ENCODE measurements around the gene ZSCAN20.

ZSCAN20 gene

DNA sequence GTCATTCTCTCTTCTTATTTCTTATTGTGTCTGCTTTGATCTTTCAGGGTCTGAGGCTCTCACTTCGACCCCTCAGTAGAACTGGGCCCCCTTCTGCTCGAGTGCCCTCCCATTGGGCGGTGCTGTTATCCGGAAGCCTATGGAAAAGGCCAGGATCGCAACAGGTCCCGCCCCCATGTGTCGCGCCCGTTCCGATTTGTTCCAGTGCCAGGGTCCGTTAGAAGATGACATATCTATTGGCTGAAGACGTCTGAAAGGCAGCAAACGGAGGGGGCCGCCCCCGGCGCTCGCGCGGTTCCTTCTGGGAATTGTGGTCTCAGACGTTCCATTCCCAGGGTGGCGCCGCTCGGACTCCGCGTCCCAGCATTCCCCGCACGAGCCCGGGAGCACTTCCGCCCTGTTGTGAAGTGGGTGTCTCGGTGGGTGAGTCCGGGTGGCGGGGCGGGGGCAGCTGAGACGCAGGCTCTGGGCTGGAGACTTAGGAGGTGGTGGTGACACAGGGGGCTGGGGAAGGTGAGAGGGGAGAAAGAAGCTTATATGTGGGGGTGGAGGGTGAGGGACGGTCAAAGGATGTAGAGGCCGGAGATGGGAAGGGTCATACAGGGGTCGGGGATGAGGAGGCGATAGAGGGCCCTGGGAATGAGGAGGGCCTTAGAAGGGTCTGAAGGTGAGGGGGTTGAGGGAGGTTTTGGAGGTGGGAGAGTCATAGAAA is at the start of gene ZSCAN20:
Gene ZSCAN20, plus strand, starts transcription at position 377 of the 712 bp plus-strand sequence. CDS start 6,644 bp downstream, outside the sequence.
- DNase-seq = peak; percentile 98

DNA sequence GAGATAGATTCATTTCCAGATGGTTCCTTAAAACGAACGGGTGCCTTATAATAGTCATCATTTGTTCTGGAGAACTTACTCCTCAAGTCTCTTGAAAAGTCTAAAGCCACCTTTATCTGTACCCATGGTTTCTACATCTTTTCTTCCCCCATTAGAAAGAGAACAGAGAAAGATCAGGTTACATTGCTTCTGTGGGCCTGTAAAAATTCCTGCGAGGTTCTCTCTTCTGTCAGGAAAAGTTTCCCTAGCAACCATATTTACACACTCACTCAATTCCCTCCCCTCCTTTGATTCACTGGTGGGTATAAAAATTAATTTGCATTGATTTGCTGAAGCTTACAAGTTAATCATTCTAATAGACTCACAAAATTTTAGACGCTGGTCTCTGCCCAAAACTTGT is 48.2 kb upstream of the ZSCAN20 start:
- DNase-seq = no peak

DNA sequence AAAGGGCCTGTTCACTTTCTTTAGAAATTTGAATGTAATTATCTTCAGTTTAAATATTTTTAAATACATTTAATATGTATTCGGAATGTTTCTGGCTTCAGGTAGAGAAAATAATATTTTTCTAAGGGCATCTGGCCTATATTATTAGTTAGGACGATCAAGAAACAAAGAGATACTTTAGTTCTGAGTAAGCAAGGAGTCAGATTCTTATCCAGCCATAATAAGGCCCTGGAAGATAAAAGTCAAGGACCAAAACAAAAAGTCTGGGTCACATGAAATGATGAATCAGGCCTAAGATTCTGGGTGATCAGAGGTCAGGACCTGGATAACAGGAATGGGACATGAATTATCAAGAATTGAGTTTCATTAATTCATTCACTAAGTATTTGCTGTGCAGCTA is 47.8 kb upstream of the ZSCAN20 start:
- no peak for DNase-seq

DNA sequence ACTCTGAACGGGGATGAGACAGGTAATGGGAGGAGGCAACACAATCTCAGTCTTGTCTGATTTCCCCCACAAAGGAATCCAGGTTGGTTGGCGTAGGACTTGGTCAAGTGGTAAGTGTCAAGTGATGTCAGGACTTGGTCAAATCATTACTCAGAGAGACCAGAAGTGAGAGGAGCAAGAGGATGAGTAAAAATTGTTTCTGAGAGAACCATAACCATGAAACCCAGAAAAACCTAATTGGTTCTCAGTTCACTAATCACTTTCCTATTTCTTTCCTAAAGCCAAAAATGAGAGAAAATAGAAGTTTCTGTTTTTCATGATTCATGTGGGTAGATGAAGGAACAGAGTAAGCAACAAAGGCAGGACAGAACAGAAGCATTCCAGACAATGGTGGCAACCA is 46.5 kb upstream of the ZSCAN20 start:
- DNase-seq = no peak

DNA sequence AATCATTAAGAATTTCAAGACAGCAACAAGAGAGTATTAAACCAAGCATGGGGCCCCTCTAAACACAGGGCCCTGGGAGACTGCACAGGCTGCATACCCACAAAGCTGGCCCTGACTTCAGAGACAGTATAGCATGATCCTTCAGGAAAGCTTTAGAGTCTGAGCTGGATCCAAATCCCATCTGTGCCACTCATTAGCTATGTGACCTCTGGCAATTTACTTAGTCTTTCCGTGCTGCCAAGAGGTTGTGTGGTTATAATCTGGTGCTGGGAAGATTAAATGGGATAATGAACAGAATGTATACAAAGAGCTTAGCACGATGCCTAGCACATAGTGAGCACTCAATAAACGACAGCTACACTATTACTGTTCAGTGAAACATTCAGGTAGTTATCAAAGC is 45.5 kb upstream of the ZSCAN20 start:
- DNase-seq = no peak

DNA sequence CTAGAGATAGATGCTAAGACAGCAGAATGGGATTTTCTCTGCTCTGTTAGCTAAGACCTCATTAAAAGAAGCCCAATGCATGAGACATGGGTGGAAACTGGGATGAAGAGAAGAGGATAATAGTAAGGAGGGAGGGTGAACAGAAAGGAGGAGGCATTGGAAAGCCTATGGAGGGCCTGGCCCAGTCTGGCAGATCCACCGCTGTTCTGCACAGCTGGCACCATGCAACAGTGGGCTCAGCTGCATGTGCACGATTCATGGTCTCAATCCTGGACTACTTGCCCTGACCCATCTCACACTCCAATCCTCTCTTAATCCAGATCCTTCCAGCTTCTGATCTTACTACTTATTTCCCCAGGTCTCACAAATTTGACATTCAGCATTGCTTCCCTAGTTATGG is 43.8 kb upstream of the ZSCAN20 start:
- DNase-seq = no peak

DNA sequence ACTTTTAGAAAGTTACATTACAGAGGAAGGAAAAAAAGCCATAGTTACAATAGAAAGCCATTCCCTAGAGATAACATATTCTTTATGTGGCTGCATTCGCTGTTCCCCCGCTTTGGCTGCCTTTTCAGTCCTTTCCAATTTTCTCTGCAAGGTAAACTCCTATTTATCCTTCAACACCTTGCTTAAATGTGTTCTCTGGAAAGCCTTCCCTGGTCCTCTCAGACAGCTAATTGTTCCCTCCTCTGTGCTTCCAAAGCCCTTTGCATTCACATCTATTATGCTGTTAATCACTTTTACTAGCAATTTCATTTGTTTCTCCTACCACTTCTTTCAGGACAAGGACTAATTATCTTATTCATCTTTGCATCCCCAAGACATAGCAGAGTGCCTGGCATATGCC is 43.1 kb upstream of the ZSCAN20 start:
- no peak for DNase-seq

DNA sequence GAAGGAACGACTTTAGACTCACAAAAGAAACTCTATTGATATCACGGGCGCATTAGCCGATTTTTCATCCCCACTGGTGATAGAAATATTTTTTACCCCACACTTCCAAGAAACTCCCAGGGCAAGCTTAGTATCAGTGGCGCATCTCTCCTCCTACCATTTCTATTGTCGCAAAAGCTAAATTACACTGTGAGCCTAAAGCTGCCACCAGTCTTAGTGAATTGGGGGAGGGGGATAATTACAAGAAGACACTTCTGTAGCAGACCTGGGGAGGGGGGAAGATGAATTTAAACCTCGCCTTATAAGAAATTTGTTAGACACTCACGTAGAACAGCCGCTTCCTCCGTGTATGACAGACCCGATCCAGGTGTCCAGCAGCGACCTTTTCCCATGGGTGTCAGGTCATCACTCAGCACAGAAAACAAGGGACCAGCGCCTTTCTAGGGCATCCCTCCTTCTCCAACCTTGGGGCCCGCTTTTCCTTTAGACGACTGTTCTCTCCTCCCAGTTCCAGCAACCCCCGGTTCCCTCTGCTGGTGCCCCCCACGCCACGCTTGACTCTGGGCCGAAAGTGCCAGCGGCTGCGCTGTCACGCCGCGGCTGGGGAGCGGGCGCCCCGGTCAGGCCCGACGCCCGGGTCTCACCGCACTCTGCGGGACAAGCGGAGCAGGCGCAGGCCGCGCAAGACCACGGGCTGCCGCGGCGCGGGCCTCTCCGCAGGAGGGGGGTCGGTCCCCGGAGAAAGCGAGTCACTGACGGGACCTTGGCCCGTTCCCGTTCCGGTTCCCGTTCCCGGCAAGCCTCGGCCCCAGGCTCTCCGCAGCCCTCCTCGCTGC is 42.4 kb upstream of the ZSCAN20 start:
- no peak for DNase-seq

DNA sequence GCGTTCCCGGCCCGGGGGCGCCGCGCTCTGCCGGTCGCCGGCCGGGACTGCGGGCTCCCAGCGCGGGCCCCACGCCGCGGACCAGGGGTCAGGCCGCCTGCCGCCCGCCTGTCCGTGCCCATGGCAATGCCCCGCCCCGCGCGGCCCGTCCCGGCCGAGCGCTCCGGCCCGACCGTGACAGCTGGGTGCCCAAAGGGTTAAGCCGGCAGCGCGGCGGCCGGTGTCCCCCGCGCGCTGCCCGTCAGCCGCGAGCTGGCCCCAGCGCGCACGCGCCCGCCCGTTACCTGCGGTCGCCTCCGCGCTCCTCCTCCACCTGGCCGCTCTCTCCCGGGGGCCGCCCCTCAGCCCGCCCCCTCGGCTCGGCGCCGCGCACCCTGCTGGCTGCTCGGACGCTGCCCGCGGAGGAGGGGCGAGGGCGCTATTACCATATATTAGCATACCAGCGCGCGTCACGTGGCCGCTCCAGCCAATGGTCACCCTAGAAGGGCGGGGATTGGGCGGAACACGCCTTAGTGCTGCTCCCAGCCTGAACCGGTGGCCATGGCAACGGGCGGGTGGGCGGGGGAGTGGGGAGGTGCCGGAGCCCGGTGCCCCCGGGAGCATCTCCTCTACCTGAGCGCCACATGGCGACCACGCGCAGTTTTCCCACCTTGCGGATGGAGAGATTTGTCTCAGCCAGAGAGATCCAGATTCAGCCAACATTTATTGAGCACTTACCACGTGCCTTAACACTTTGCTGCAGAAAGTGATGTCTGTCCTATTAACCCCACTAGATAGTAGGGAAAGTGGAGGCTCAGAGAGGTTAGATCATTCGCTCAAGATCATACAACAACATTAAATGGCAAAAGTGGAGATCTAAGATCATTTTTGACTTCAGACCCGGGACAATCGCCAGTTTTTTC is 41.5 kb upstream of the ZSCAN20 start, which contains the start of gene PHC2:
Gene PHC2, minus strand, starts transcription at position 404 of the 902 bp plus-strand sequence. CDS start 55,556 bp downstream, outside the sequence.
- peak; percentile 98 for DNase-seq

DNA sequence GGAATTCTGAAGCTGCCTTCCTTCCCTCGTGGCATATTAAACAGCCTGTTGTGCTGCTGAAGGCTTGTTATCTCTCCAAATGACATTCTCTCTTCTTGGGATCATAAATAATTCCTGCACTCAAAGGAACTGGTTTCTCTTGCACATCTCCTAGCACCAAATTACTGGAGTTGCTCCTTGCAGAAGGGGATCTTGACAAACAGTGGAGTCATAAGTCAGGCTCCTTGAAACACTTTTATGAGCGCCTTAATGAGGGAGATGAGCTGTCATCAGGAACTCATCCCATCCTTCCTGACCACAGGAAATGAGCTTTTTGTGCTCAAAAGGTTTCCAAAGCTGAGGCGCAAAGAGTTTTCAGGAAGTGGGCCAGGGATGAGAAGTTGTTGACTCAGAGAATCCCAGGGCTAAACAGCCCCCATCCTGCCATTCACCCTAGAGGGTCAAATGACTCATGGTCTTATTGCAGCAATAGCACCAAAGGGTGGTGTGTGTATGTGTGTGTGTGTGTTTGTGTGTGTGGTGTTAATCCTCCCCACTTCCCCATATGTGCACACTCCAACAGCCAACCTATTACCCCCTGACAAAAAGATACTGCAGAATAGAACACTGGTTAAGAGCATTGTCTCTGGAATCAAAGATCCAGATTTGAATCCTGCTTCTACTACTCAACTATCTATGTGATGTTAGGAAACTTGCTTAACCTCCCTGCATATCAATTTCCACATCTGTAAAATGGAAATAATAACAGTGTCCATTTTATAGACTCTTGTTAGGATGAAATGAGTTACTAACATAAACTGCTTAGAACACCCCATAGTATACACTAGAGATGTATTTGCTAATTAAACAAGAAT is 38.7 kb upstream of the ZSCAN20 start:
- DNase-seq = no peak

DNA sequence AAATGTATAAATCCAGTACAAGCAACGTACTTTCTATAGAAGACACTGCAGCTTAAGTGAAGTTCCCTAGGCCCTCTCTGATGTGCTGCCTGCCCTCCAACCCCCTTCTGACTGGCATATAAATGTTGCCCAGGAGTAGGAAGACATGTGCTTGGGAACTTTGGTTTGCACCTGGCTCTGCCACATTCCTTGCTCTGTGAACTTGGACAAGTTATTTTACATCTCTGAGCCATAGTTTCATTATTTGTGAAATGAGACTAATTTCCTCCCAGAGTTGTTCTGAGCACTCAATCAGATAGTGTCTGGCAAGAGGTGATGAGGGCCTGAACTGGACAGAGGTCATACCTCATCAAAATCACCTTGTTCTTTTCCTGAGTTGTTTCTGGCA is 38.1 kb upstream of the ZSCAN20 start:
- no peak for DNase-seq

DNA sequence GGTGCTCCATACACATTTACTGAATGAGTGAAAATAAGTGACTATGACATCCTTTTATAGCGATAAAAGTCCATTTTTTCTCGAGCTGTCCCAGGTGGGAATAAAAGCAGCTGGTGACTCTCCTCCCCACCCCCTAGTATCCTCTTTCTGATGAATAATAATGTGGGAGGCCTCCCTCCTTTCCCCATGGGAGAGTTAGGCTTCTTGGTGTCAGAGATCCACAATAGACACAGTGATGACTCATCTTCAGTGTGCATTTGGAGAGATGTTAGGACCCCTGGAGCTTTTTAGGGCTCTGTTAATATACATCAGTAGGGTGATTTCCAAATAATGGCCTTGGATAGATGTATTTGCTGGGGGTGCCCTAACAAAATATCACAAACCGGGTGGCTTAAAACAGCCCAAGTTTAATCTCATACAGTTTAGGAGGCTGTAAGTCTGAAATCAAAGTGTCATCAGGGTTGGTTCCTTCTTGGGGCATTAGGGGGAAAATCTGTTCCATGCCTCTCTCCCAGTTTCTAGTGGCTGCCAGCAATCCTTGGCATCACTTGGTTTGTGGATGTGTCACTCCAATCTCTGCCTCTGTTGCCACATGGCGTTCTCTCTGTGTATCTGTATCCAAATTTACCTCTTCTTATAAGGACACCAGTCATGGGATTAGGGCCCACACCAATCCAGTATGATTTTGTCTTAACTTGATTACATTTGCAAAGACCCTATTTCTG is 37.2 kb upstream of the ZSCAN20 start:
- no peak for DNase-seq

DNA sequence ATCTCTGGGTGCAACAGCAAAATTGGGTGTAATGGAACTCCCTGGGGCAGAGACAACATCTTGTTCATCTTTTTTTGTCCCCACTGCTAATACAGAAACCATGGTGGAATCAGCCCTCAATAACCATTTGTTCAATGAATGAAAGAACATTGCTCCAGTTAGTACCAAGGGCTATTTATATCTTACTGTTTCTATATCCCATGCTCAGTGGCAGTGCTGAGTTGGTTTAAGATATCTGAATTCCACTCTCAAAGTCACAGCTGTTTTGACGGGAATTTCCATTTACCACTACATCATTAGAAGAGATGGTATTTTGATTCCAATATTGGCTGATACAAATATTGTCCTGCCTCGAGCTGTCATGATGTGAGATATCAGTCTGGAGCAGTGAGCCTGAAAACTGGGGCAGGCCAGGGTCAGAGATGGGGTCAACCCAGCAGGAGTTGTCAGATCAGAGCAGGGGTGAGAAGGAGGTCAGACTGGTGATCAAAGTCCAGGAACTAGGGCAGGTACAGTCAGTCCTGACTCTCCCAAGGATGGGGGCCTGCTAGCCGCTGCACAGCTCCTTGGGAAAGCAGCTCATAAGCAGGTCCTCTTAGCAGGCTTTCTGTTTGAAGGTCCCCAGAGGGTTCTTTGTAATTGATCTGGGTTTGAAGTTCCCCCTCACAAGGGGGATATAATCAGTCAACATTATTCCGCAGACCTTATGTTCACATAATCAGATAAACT is 35.7 kb upstream of the ZSCAN20 start:
- no peak for DNase-seq

DNA sequence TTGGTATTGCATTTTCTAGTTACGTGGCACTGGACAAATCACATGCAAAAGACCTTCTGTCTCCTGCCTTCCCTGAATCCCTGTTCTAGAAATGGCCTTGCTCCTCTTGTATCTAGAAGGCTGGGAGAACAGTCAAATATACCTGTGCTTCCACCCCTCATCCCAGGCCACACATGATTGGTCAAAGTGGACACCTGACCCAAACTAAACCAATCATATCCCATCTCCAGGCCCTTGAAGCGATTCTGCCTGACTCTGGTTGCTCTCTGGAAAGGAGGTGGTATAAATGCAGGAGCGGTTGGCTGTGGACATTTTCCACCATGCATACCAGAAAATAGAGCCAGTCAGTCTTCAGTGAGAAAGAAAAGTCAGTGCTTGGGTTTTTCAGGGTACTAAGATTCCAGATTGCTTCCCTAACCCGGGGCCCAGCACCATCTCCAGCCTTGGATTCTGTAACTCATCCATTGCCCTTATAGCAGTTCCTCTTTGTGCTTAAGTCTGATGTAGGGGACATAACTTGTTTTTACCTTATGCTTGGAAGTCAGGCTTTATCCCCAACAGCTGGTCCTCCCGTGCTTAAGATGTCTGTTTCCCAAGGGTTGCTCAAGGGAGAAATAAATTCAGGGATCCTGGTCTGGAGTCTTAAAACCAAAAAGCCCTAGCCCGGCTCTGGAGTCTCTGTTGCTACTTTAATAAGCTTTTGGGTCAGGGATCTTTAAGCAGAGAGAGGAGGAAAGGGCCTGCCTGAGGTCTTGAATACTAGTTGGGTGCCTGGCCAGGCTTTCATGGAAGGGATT is 33.9 kb upstream of the ZSCAN20 start:
- DNase-seq = no peak

DNA sequence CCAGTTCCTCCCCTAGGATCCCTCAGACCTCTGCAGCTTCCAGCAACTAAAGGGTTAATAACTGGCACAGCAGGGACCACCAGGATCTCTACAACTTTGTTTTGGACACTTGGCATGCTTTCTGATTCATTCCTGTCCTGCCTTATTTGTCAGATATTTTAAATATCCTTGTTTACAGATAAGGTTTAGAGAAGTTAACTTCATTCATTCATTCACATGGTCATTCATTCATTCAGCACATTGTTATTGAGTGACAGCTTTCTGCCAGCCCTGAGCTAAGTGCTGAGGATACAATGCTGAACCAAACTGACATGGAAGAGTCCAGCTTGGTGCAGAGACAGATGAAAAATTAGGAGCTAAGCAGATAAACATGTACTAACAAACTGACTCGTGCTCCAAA is 32.8 kb upstream of the ZSCAN20 start:
- no peak for DNase-seq

DNA sequence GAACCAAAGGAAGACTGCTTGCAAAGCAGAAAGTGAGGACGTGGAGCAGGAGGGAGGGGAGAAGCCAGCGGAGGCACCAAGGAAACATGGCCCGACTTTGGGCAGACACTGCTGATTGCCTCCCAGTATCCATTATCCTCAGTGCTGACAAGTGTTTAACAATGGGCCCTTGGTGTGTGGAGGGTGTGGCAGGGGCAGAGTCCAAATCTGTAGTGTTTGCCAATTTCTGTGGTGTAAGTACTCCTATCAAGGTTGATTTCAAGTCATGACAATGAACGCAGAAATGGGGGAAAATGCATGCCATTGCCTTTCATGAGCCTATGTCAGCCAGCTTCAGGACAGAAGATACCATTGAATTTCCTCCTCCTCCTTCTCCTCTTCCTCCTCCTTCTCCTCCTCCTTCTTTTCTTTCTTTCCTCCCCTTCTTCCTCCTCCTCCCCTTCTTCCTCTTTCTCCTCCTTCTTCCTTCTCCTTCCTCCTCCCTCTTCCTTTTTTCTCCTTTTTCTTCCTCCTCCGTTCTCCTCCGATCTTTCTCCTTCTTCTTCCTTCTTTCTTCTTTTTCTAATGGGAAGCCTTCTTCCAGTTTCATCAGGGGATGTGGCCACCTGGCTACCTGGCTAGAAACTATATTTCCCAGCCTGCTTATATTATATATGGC is 31.2 kb upstream of the ZSCAN20 start:
- no peak for DNase-seq

DNA sequence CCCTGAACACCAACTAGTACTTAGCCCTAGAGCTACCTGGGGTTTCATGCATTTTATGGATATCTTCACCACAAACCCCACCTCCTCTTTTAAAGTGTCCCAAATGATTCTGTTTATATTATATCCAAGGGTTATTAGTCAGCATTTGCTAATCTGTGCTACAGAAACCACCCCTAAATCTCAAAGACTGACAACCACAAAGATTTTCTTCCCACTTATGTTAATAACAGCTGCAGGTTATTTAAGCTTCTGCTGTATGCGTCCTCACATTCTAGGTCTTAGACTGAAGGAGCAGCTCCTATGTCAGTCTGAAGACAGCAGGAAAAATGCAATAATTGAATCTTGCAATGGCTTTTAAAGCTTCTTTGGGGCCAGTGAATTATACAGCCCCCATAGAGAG is 30.3 kb upstream of the ZSCAN20 start:
- DNase-seq = no peak

DNA sequence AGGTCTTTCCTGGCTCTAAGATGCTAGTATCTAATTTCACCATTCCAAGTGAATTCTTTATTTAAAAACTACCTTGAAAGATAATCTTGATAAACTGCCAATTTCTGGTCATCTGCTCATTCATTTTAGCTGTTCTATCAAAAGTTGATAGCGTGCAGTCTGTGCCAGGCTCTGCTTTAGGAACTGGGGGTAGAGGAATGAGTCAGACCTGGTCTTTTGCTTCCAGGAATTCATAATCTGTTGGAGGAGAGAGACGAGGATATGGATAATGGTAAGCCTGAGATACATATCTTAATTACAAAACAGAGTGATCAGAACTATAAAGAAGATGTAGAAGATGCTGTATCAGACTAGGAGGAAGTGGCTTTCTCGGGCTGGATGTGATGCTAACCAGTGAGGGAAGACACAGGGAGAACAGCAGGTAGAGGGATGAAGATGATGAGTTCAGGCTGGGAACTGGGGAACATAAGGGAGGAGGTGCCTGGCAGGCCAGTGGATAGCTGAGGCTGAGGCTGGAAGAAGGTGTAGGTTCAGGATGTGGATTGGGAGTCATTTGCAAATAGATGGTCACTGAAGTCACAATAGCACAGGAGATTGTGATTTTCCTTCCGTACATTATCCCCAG is 29.3 kb upstream of the ZSCAN20 start:
- no peak for DNase-seq

DNA sequence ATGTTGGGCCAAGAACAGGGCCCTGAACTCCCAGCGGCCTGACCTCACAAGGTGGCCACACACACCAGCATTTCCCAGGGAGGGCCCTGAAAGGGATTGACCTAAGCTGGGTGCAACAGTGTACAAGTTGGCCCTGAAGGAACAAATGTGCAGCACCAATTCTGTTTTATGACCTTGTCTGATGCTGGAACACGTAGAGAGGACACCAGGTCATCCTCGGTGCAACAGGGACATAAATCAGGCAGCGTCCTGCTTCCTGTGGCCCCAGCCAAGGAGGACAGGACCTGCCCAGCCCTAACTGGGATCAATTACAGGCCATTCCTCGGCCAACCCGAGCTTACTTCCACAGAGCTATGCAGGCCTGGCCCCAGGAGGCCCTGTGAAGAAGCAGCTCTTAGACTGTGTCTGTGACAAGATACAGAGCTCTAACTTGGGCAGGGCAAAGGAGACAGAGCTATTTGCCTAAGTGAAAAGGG is 28.7 kb upstream of the ZSCAN20 start:
- DNase-seq = no peak

Data from NCI-H2107 (cell line).